Measurements from ENCODE around the gene HOXC4. TPM values are rescaled to one million over a fixed set of nuclear protein-coding genes. Genes with fewer than 3 reads are reported as not detected.
A peak's percentile ranks its signal among the peaks of the same experiment; 100 is the strongest.
"Not testable (repeated sequence)": the region's sequence is repeated elsewhere in the genome, so short reads cannot be mapped to it uniquely, and the experiment has no call there.

HOXC4 gene
- total and polyA plus RNA-seq, 2 of the 8 experiments (the other 6 are each of a cell fraction or from before 2014, with no cell fraction given): not detected

DNA sequence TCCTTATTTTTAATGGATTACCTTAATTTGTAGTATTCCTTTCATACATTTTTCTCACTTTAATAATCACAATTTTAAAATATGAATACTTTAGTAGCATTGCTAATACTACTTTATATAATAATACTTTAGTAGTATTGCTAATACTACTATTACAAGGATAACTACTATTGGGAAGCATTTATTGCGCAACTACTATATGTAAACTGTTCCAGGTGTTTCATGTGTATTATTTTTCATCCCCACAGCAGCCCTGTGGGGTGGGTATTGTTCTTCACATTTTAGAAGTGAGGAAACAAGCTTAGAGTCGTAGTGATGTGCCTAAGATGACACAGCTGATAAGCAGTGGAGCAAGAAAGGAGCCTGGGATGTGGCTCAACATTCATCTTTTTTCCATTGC, 45.0 kb downstream of the HOXC4 start:
- H3K23ac ChIP-seq (ENCODE audit: insufficient read length); H4K91ac ChIP-seq (replicated peaks; ENCODE audit: insufficient read length, low read length); H2BK12ac ChIP-seq (ENCODE audit: low read depth, low read length); H4K20me1 ChIP-seq (replicated peaks in 1 of 2; ENCODE audit: control insufficient read depth in 1 of 2, insufficient read depth in 2 of 2, low read length in 2 of 2); H3K14ac ChIP-seq (ENCODE audit: insufficient read length); DNase-seq (ENCODE audit: low read depth in 1 of 2, low spot score in 2 of 2); H3K4ac ChIP-seq (replicated peaks; ENCODE audit: insufficient read length, low read depth, low read length); H2BK120ac ChIP-seq (replicated peaks; ENCODE audit: low read depth, low read length); H3K4me2 ChIP-seq (ENCODE audit: insufficient read depth in 1 of 2, low read depth in 2 of 2, low read length in 2 of 2); H3K4me1 ChIP-seq (replicated peaks in 1 of 4; ENCODE audit: control insufficient read depth in 3 of 4, insufficient read depth in 4 of 4, low read length in 3 of 4); H3K9ac ChIP-seq (replicated peaks in 1 of 4; ENCODE audit: extremely low read depth in 1 of 4, low read depth in 3 of 4, low read length in 3 of 4); FAIRE-seq; H3K4me3 ChIP-seq (ENCODE audit: extremely low read depth in 1 of 4, insufficient read depth in 2 of 4, low read depth in 3 of 4, low read length in 4 of 4); H3K18ac ChIP-seq (ENCODE audit: extremely low read depth, low read length); H3K79me2 ChIP-seq (ENCODE audit: control insufficient read depth in 1 of 2, insufficient read depth in 2 of 2, low read length in 2 of 2); H3K23me2 ChIP-seq (ENCODE audit: low read depth, low read length); H3K27ac ChIP-seq (ENCODE audit: low read depth, low read length); H2AFZ ChIP-seq (ENCODE audit: low read length); H4K8ac ChIP-seq (ENCODE audit: extremely low read depth, insufficient read depth, low read length); H4K5ac ChIP-seq (ENCODE audit: insufficient read length, low read depth, low read length); H3K36me3 ChIP-seq (ENCODE audit: control insufficient read depth in 2 of 4, insufficient read depth in 4 of 4, low read length in 3 of 4); H2BK20ac ChIP-seq (ENCODE audit: low read length); H2BK15ac ChIP-seq (ENCODE audit: low read length); H3K79me1 ChIP-seq (ENCODE audit: low read depth, low read length); H2AK5ac ChIP-seq (ENCODE audit: low read depth, low read length); H3K9me3 ChIP-seq (ENCODE audit: insufficient read depth in 2 of 2, low read depth in 1 of 2, low read length in 1 of 2); POLR2A ChIA-PET (ENCODE audit: partially characterized antibody); H3K56ac ChIP-seq (replicated peaks; ENCODE audit: insufficient read length, low read depth, low read length); H2BK5ac ChIP-seq (ENCODE audit: low read depth, low read length): not testable (repeated sequence)
- peaks cover 6 to 21% (median 12%) of the 10 kb centered on the region in 4 experiments; a peak in 5 of 7 replicates for H3K27me3 ChIP-seq (replicated peaks in 1 of 4; ENCODE audit: control insufficient read depth in 3 of 4, extremely low read depth in 1 of 4, insufficient read depth in 3 of 4, low read length in 3 of 4)
- WGBS, 2 experiments (ENCODE audit: extremely low coverage in 1 of 2, insufficient coverage in 1 of 2, insufficient read length in 1 of 2, insufficient replicate concordance in 2 of 2, low coverage in 1 of 2, low lambda C conversion rate in 2 of 2, missing lambda C conversion rate in 1 of 2): 73% methylated on average over 2 of the region's 2 CpGs; no CpG with 5 or more reads in 1 of the 2 experiments
- TF ChIP-seq CEBPB (IDR thresholded peaks at IDR 0.05; ENCODE audit: low read depth, low read length): peak; percentile 67; the same call in 1 of the 2 replicates
- CTCF ChIA-PET (ENCODE audit: partially characterized antibody): interaction anchor here (1.4 to 1.5 kb wide), 2 partner anchors 103 to 114 kb away, joined by 4 to 5 read pairs; partner anchors contain the start of gene HOXC10

DNA sequence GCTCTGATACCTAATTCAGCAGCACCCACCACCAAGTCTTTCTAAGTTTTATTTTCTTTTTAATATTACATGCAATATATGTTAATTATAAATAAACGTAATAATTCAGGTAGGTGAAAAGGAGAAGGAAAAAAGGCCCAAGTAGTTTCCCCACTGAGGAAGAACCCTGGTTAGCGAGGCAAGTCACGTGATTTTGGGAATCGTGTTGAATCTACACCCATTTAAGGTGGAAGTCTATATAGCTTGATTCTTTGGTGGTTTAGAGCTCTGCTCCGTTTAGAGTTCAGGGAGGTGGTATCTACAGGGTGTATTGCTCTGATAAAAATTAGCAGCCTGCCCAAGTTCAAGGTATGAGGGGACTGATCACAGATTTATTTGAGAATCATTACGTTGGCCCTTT, 47.0 kb downstream of the HOXC4 start:
- 62% methylated on average over 6 of the region's 6 CpGs; no CpG with 5 or more reads in 1 of the 2 experiments for WGBS, 2 experiments (ENCODE audit: extremely low coverage in 1 of 2, insufficient coverage in 1 of 2, insufficient read length in 1 of 2, insufficient replicate concordance in 2 of 2, low coverage in 1 of 2, low lambda C conversion rate in 2 of 2, missing lambda C conversion rate in 1 of 2)
- H3K79me1 ChIP-seq (ENCODE audit: low read depth, low read length); FAIRE-seq; H2BK15ac ChIP-seq (ENCODE audit: low read length); H3K4me2 ChIP-seq (ENCODE audit: insufficient read depth in 1 of 2, low read depth in 2 of 2, low read length in 2 of 2); H3K4me1 ChIP-seq (replicated peaks in 1 of 4; ENCODE audit: control insufficient read depth in 3 of 4, insufficient read depth in 4 of 4, low read length in 3 of 4); H3K79me2 ChIP-seq (ENCODE audit: control insufficient read depth in 1 of 2, insufficient read depth in 2 of 2, low read length in 2 of 2); H4K20me1 ChIP-seq (replicated peaks in 1 of 2; ENCODE audit: control insufficient read depth in 1 of 2, insufficient read depth in 2 of 2, low read length in 2 of 2); H3K23me2 ChIP-seq (ENCODE audit: low read depth, low read length); H4K8ac ChIP-seq (ENCODE audit: extremely low read depth, insufficient read depth, low read length); H2BK5ac ChIP-seq (ENCODE audit: low read depth, low read length); H2BK120ac ChIP-seq (replicated peaks; ENCODE audit: low read depth, low read length); DNase-seq (ENCODE audit: low read depth in 1 of 2, low spot score in 2 of 2); H3K18ac ChIP-seq (ENCODE audit: extremely low read depth, low read length); H2BK20ac ChIP-seq (ENCODE audit: low read length); H3K4me3 ChIP-seq (ENCODE audit: extremely low read depth in 1 of 4, insufficient read depth in 2 of 4, low read depth in 3 of 4, low read length in 4 of 4); H4K5ac ChIP-seq (ENCODE audit: insufficient read length, low read depth, low read length); H3K14ac ChIP-seq (ENCODE audit: insufficient read length); POLR2A ChIA-PET (ENCODE audit: partially characterized antibody); H3K56ac ChIP-seq (replicated peaks; ENCODE audit: insufficient read length, low read depth, low read length); H3K23ac ChIP-seq (ENCODE audit: insufficient read length); H3K27ac ChIP-seq (ENCODE audit: low read depth, low read length); H3K4ac ChIP-seq (replicated peaks; ENCODE audit: insufficient read length, low read depth, low read length); H3K9ac ChIP-seq (replicated peaks in 1 of 4; ENCODE audit: extremely low read depth in 1 of 4, low read depth in 3 of 4, low read length in 3 of 4); H3K9me3 ChIP-seq (ENCODE audit: insufficient read depth in 2 of 2, low read depth in 1 of 2, low read length in 1 of 2); H2AK5ac ChIP-seq (ENCODE audit: low read depth, low read length); H3K36me3 ChIP-seq (ENCODE audit: control insufficient read depth in 2 of 4, insufficient read depth in 4 of 4, low read length in 3 of 4); H2AFZ ChIP-seq (ENCODE audit: low read length); H4K91ac ChIP-seq (replicated peaks; ENCODE audit: insufficient read length, low read length); H2BK12ac ChIP-seq (ENCODE audit: low read depth, low read length): not testable (repeated sequence)
- H3K27me3 ChIP-seq (replicated peaks in 1 of 4; ENCODE audit: control insufficient read depth in 3 of 4, extremely low read depth in 1 of 4, insufficient read depth in 3 of 4, low read length in 3 of 4): peaks cover 17 to 31% (median 20%) of the 10 kb centered on the region in 4 experiments
- CTCF ChIA-PET (ENCODE audit: partially characterized antibody): interaction anchor here (0.7 kb wide), 1 partner anchor 65 kb away, joined by 3 read pairs; no protein-coding TSS in a partner anchor

Measured in H1 (cell line).